GM12872 (cell line): Measurements from ENCODE around the gene HGD.

ENCODE experiments used
- TF ChIP-seq, protein P1 (sequence below): IDR thresholded peaks from 3 replicates; pipeline ENCODE4 v1.5.1; 2011; ENCODE audit warnings: low read depth, mild to moderate bottlenecking, low read length, moderate library complexity; ENCODE audit not compliant: insufficient read depth

The HGD gene

DNA sequence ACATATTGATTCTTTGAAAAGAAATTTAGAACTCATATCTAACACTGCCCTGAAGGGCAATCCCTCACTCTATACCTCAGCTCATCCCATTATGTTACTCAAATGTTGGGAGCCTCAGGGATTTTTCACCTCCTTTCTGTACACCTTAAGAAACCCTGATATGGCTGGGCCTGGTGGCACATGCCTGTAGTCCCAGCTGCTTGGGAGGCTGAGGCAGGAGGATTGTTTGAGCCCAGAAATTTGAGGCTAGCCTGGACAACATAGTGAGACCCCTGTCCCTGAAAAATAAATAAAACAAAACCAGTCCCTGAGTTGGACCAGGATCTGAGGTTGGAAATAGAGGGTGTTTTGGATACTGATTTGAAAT lies 58.3 kb downstream of the HGD start:
- TF ChIP-seq, protein P1, sequence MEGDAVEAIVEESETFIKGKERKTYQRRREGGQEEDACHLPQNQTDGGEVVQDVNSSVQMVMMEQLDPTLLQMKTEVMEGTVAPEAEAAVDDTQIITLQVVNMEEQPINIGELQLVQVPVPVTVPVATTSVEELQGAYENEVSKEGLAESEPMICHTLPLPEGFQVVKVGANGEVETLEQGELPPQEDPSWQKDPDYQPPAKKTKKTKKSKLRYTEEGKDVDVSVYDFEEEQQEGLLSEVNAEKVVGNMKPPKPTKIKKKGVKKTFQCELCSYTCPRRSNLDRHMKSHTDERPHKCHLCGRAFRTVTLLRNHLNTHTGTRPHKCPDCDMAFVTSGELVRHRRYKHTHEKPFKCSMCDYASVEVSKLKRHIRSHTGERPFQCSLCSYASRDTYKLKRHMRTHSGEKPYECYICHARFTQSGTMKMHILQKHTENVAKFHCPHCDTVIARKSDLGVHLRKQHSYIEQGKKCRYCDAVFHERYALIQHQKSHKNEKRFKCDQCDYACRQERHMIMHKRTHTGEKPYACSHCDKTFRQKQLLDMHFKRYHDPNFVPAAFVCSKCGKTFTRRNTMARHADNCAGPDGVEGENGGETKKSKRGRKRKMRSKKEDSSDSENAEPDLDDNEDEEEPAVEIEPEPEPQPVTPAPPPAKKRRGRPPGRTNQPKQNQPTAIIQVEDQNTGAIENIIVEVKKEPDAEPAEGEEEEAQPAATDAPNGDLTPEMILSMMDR, result no peak

DNA sequence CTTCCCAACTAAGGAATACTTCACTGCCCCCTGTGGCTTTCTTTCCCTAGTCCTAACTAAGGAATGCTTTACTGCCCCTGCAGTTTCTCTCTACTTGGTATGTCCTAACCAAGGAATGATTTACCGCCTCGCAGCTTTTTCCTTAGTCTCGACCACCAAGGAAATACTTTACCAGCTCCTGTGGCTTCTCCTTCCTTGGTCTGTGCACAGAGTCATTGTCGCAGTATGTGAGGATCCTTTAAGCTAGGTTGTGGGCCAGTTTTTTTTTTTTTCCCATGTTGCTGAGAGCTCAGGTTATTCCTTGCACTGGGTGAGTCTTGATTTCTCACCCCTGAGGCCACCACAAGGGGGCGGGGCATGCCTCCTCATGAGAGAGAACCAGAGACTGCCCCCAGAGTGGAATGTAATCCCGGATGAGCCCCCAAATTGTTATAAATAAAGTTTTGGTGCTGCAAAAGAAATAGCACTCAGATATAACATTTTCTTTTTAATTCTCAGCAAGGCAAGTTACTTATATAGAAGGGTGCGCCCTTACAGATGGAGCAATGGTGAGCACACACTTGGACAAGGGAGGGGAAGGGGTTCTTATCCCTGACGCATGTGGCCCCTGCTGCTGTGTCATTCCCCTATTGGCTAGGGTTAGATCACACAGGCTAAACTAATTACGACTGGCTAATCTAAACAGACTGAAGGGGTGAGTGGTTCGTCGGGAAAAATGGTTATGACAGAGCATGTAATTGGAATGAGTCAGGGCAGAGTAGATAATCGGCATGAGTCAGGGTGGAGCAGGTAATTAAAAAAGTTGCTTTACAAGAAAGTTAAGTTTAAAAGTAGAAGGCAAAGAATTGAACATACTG lies 58.9 kb downstream of the HGD start:
- TF ChIP-seq, protein P1, result peak; percentile 22; the same call in 1 of the 3 replicates

DNA sequence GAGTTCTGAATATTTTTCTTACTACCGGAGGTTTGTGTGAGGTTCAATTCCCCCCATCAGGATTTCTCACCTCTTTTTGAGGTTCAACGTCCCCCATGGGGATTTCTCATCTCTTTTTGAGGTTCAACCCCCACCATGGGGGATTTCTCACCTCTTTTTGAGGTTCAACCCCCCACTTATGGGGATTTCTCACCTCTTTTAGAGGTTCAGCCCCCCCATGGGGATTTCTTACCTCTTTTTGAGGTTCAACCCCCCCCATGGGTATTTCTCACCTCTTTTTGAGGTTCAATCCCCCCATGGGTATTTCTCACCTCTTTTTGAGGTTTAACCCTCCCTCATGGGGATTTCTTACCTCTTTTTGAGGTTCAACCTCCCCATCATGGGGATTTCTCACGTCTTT lies 59.6 kb downstream of the HGD start:
- TF ChIP-seq, protein P1, result no peak

DNA sequence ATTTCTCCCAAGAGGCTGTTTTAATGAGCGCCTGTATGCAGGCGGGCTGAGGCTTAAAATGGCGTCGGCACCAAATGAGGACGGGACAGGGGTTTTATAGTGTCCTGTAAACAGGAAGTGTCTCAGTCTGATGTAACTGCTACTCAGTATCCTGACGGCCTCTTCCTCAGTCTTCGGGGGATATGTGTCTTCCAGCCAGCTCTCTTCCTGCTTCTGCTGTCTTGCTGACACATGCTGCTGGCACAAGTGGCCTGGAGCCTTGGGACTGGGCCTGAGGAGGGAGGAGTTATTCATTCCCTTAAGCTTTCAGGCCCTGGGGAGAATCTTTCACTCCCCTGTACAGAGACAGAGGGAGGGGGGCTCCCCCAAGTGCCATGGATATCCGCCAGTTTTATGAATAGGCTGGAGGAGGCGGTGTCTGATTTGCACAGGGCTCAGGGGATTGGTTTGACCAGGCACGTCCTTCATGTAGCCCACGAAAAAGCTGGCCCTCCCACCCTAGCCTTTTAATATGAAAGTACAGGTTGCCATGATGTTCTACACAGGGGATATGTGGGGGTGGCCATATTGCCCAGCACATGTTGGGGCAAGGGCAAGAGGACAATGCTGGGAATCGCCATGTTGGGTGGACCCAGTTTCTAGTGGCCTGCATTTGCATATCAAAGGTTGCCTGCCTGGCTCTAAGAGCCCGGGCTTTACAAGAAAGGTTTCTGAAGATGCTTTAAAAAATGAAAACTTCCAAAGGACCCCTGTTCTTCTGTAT lies 66.0 kb downstream of the HGD start:
- TF ChIP-seq, protein P1, result no peak

DNA sequence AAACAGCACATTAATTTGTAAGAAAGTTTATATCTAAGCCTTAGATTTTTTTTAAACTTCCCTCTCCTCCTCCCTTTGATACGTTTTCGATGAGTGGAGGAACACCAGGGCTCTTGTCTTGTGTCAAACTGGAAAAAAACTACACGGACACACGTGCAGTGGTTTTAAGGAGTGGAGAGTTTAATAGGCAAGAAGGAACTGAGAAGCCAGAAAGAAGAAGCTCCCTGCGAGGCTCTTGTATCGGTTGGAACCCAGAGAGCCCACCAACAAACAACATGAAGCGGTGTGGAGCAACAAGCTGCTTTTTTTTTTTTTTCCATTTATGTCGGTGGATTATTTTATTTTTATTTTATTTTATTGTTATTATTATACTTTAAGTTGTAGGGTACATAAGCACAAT lies 67.3 kb downstream of the HGD start:
- TF ChIP-seq, protein P1, result no peak

DNA sequence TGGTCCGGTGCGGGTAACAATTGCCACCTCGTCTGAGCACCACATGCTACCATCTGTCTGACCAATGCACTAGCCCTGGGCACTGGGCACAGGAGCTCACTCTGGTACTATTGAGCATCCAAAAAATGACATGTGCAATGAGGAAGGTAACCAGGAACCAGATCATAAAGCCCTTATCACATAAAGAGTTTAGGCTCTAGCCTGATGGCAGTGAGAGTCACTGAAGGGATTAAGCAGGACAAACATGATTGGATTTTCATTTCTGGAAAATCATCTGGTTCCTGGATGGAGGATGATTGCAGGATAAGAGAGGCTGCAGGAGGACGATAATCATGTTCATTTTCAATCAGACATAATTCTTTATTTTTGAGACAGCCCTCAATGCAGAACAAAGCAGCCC lies 73.5 kb downstream of the HGD start:
- TF ChIP-seq, protein P1, result no peak

DNA sequence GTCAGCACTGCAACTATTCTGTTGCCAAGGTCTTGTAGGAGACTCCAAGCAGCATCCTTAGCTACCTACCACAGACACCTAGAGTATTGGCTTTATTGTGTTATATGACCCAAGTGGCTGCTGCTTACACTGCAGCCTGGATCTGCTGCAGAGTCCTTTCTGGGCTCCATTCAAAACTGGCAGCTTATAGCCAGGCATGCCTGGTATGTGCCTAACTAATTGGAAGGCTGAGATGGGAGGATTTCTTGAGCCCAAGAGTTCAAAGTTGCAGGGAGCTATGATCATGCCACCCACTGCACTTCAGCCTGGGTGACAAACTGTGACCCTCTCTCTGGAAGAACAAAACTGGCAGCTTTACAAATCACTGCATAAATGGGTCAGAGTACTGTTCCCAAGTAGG lies 77.3 kb downstream of the HGD start:
- TF ChIP-seq, protein P1, result no peak
